GM23338 (cell line): ENCODE measurements around the gene SFTPB. TPM values are rescaled to one million over a fixed set of nuclear protein-coding genes. Genes with fewer than 3 reads are reported as not detected.

Experiments used
- ATAC-seq: fragments of 200-7000 bp; cut with Tn5 transposase; 3 replicates; pipeline ENCODE4 v1.9.1; 2020
- DNase-seq: peaks from one replicate; pipeline ENCODE4 v3.0.0-alpha.2; 2015; ENCODE audit warnings: low spot score
- H2AFZ ChIP-seq: fragments of 200-600 bp; sonication (generic); 2 replicates; pipeline ENCODE4 v1.8.0; 2016; ENCODE audit warnings: antibody characterized with exemption, mild to moderate bottlenecking, moderate library complexity
- H3F3A ChIP-seq: fragments of 200-600 bp; sonication (generic); replicated peaks from 2 replicates; pipeline ENCODE4 v1.8.0; 2017; ENCODE audit warnings: antibody characterized with exemption, mixed run types, low read depth
- H3K27ac ChIP-seq: fragments of 200-600 bp; sonication (generic); 2 replicates; pipeline ENCODE4 v1.6.1; 2016; ENCODE audit warnings: low read depth
- H3K27me3 ChIP-seq: fragments of 200-600 bp; sonication (generic); 2 replicates; pipeline ENCODE4 v1.8.0; 2016; ENCODE audit warnings: mild to moderate bottlenecking, mixed run types, moderate library complexity; ENCODE audit not compliant: insufficient read depth
- H3K36me3 ChIP-seq: fragments of 200-600 bp; sonication (generic); 2 replicates; pipeline ENCODE4 v1.8.0; 2016; ENCODE audit warnings: mild to moderate bottlenecking; ENCODE audit not compliant: insufficient read depth
- H3K4me1 ChIP-seq: fragments of 200-600 bp; sonication (generic); 2 replicates; pipeline ENCODE4 v1.8.0; 2016; ENCODE audit warnings: mild to moderate bottlenecking, moderate library complexity; ENCODE audit not compliant: insufficient read depth
- H3K4me2 ChIP-seq: fragments of 200-600 bp; sonication (generic); 2 replicates; pipeline ENCODE4 v1.7.1; 2017; ENCODE audit warnings: mixed run types
- H3K4me3 ChIP-seq: fragments of 200-600 bp; sonication (generic); 2 replicates; pipeline ENCODE4 v1.6.1; 2016; ENCODE audit warnings: mixed run types
- H3K79me2 ChIP-seq: fragments of 200-600 bp; sonication (generic); replicated peaks from 2 replicates; pipeline ENCODE4 v1.8.0; 2017; ENCODE audit warnings: mild to moderate bottlenecking; ENCODE audit not compliant: insufficient read depth
- H3K9me2 ChIP-seq: fragments of 200-600 bp; sonication (generic); 2 replicates; pipeline ENCODE4 v1.8.0; 2017; ENCODE audit not compliant: insufficient read depth
- H4K20me1 ChIP-seq: fragments of 200-600 bp; sonication (generic); replicated peaks from 2 replicates; pipeline ENCODE4 v1.8.0; 2017; ENCODE audit warnings: mild to moderate bottlenecking; ENCODE audit not compliant: insufficient read depth
- H3K27ac Mint-ChIP-seq: 2 replicates; pipeline ENCODE4 v1.8.0; 2020; ENCODE audit warnings: inconsistent platforms, mild to moderate bottlenecking, moderate library complexity, mixed read lengths
- H3K27me3 Mint-ChIP-seq: 3 replicates; pipeline ENCODE4 v1.8.0; 2022; ENCODE audit warnings: low read depth, mild to moderate bottlenecking, moderate library complexity, mixed read lengths, inconsistent platforms; ENCODE audit not compliant: insufficient read depth, poor library complexity
- H3K36me3 Mint-ChIP-seq: 3 replicates; pipeline ENCODE4 v1.8.0; 2021; ENCODE audit warnings: low read depth, mild to moderate bottlenecking, inconsistent platforms, moderate library complexity, mixed read lengths
- H3K4me1 Mint-ChIP-seq: 3 replicates; pipeline ENCODE4 v1.8.0; 2020; ENCODE audit warnings: mild to moderate bottlenecking, inconsistent platforms, mixed read lengths
- H3K4me3 Mint-ChIP-seq: 3 replicates; pipeline ENCODE4 v1.8.0; 2021; ENCODE audit warnings: moderate library complexity, mild to moderate bottlenecking, inconsistent platforms, mixed read lengths
- H3K9me3 Mint-ChIP-seq: 3 replicates; pipeline ENCODE4 v1.8.0; 2020; ENCODE audit warnings: moderate library complexity, mild to moderate bottlenecking, inconsistent platforms, mixed read lengths
- CREB1 ChIP-seq: fragments of 250-450 bp; sonication (Bioruptor Pico); IDR thresholded peaks from 2 replicates; pipeline ENCODE4 v1.5.0; 2020; ENCODE audit warnings: low read depth, mild to moderate bottlenecking, moderate library complexity
- CTCF ChIP-seq, 2 experiments: fragments of 200-600 bp in 1 of 2; sonication (generic) in 1 of 2; conservative IDR thresholded peaks; 2 replicates each; pipeline versions ENCODE4 v1.5.1 to v1.6.1; 2016 to 2017; ENCODE audit warnings: antibody characterized with exemption in 2 of 2, low read depth in 2 of 2, mild to moderate bottlenecking in 2 of 2, moderate library complexity in 1 of 2
- EZH2 ChIP-seq: fragments of 200-600 bp; sonication (generic); IDR thresholded peaks from one replicate; pipeline ENCODE4 v1.8.0; 2017; ENCODE audit warnings: antibody characterized with exemption, mild to moderate bottlenecking, low read depth; ENCODE audit not compliant: unreplicated experiment
- EZH2phosphoT487 ChIP-seq: fragments of 200-600 bp; sonication (generic); IDR thresholded peaks from one replicate; pipeline ENCODE4 v1.8.1; 2018; ENCODE audit warnings: antibody characterized with exemption; ENCODE audit not compliant: unreplicated experiment
- JUNB ChIP-seq: IDR thresholded peaks from one replicate; pipeline ENCODE4 v1.6.1; 2016; ENCODE audit warnings: antibody characterized with exemption; ENCODE audit not compliant: unreplicated experiment
- NANOG ChIP-seq: IDR thresholded peaks from 2 replicates; pipeline ENCODE4 v1.6.1; 2016; ENCODE audit warnings: antibody characterized with exemption, borderline replicate concordance
- POLR2AphosphoS5 ChIP-seq: IDR thresholded peaks from 2 replicates; pipeline ENCODE4 v1.6.1; 2016; ENCODE audit warnings: antibody characterized with exemption, low read depth
- STAT1 ChIP-seq: IDR thresholded peaks from one replicate; pipeline ENCODE4 v1.6.1; 2016; ENCODE audit warnings: antibody characterized with exemption; ENCODE audit not compliant: unreplicated experiment
- ZNF114 ChIP-seq: fragments of 250-450 bp; sonication (Bioruptor Pico); IDR thresholded peaks from 2 replicates; pipeline ENCODE4 v1.5.0; 2020; ENCODE audit warnings: mild to moderate bottlenecking, moderate library complexity
- ZNF331 ChIP-seq: fragments of 250-450 bp; sonication (Bioruptor Pico); IDR thresholded peaks from 2 replicates; pipeline ENCODE4 v1.5.0; 2020; ENCODE audit warnings: low read depth, mild to moderate bottlenecking, moderate library complexity
- ZNF462 ChIP-seq: fragments of 250-450 bp; sonication (Bioruptor Pico); IDR thresholded peaks from 2 replicates; pipeline ENCODE4 v1.5.0; 2020; ENCODE audit warnings: mild to moderate bottlenecking, moderate library complexity
- polyA plus RNA-seq: library from polyadenylated mRNA; unstranded; fragments of >200 nt; fragmentation: Nextera tagmentation; extraction: Ambion mirVana; gene quantifications from 2 replicates; pipeline ENCODE4 v1.2.1, GENCODE V29; 2016
- total RNA-seq: library from RNA; depleted of rRNA; stranded (reverse); fragments of >200 nt; shearing (Covaris generic); gene quantifications from 2 replicates; pipeline ENCODE4 v1.2.3, GENCODE V29; 2014
- TF ChIP-seq, protein P1 (sequence below): IDR thresholded peaks from 2 replicates; pipeline ENCODE4 v1.6.1; 2016; ENCODE audit warnings: antibody characterized with exemption
- TF ChIP-seq, protein P2 (sequence below): IDR thresholded peaks from one replicate; pipeline ENCODE4 v1.6.1; 2018; ENCODE audit warnings: antibody characterized with exemption; ENCODE audit not compliant: unreplicated experiment

SFTPB gene
- total and polyA plus RNA-seq, 2 experiments from 2014 or later, result 0.06 TPM; not detected in 1

DNA sequence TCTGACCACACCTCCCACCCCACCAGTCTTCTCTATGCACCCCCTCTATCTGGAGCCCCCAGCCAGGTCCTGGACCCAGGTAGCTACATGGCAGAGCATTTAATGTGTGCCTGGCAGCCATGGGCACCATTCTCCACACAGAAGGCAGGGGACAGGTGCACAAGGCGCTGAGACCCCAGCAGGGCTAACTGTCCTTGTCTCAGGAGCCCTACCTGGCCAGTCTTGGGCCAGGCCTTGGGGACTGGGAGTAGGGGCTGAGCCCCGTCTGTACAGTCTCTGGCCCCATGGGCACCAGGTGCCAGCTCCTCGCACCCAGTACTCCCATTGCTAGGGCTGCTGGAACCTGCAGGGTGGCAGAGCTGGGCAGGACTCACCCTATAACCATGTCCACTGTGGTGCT is 29.1 kb upstream of the SFTPB start:
- Mint-ChIP-seq H3K4me1 (peaks cover 21% of the 10 kb centered on the region), H3K27ac (no peak overlapping the region), H3K27me3 (peaks cover 6% of the 10 kb centered on the region), H3K9me3 (no peaks in the 10 kb centered on the region; the same call in 2 of the 3 replicates), H3K4me3 (no peak overlapping the region), H3K36me3 (no peaks in the 10 kb centered on the region)
- Histone ChIP-seq H2AFZ (no peak overlapping the region), H3K36me3 (no peaks in the 10 kb centered on the region), H3K27me3 (no peaks in the 10 kb centered on the region), H3F3A (no peaks in the 10 kb centered on the region), H3K79me2 (no peaks in the 10 kb centered on the region), H3K27ac (no peak overlapping the region), H4K20me1 (no peaks in the 10 kb centered on the region), H3K4me2 (no peak overlapping the region), H3K4me3 (no peak overlapping the region), H3K9me2 (no peaks in the 10 kb centered on the region), H3K4me1 (peaks cover 8% of the 10 kb centered on the region)
- no peak for DNase-seq
- ATAC-seq, result no peak
- TF ChIP-seq JUNB, result no peak
- TF ChIP-seq EZH2, result no peak
- no peak for TF ChIP-seq STAT1
- no peak for TF ChIP-seq ZNF462 (CRISPR knock-in tag)
- TF ChIP-seq EZH2phosphoT487, result no peak
- TF ChIP-seq CTCF (conservative IDR thresholded peaks at IDR 0.05; ENCODE audit: low read depth in 2 of 2), result no peak
- TF ChIP-seq CREB1 (CRISPR knock-in tag), result no peak
- TF ChIP-seq, protein P1, sequence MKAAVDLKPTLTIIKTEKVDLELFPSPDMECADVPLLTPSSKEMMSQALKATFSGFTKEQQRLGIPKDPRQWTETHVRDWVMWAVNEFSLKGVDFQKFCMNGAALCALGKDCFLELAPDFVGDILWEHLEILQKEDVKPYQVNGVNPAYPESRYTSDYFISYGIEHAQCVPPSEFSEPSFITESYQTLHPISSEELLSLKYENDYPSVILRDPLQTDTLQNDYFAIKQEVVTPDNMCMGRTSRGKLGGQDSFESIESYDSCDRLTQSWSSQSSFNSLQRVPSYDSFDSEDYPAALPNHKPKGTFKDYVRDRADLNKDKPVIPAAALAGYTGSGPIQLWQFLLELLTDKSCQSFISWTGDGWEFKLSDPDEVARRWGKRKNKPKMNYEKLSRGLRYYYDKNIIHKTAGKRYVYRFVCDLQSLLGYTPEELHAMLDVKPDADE, result no peak
- no peak for TF ChIP-seq ZNF114 (CRISPR knock-in tag)
- TF ChIP-seq NANOG, result no peak
- no peak for TF ChIP-seq ZNF331 (CRISPR knock-in tag)
- TF ChIP-seq, protein P2, sequence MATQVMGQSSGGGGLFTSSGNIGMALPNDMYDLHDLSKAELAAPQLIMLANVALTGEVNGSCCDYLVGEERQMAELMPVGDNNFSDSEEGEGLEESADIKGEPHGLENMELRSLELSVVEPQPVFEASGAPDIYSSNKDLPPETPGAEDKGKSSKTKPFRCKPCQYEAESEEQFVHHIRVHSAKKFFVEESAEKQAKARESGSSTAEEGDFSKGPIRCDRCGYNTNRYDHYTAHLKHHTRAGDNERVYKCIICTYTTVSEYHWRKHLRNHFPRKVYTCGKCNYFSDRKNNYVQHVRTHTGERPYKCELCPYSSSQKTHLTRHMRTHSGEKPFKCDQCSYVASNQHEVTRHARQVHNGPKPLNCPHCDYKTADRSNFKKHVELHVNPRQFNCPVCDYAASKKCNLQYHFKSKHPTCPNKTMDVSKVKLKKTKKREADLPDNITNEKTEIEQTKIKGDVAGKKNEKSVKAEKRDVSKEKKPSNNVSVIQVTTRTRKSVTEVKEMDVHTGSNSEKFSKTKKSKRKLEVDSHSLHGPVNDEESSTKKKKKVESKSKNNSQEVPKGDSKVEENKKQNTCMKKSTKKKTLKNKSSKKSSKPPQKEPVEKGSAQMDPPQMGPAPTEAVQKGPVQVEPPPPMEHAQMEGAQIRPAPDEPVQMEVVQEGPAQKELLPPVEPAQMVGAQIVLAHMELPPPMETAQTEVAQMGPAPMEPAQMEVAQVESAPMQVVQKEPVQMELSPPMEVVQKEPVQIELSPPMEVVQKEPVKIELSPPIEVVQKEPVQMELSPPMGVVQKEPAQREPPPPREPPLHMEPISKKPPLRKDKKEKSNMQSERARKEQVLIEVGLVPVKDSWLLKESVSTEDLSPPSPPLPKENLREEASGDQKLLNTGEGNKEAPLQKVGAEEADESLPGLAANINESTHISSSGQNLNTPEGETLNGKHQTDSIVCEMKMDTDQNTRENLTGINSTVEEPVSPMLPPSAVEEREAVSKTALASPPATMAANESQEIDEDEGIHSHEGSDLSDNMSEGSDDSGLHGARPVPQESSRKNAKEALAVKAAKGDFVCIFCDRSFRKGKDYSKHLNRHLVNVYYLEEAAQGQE, result no peak
- no peak for TF ChIP-seq POLR2AphosphoS5
